ENCODE measurements around the gene KMT2E. TPM values are rescaled to one million over a fixed set of nuclear protein-coding genes. Genes with fewer than 3 reads are reported as not detected.
A peak's percentile ranks its signal among the peaks of the same experiment; 100 is the strongest.

KMT2E gene
- total RNA-seq, 1 donor from 2014 or later, result 62.5 TPM

GRCh38 chr7:105012503-105013220, 1.3 kb upstream of the KMT2E start:
- TF ChIP-seq CTCF (IDR thresholded peaks at IDR 0.05; ENCODE audit: insufficient read depth, low read depth, low read length) (no peak), EZH2 (IDR thresholded peaks at IDR 0.05; ENCODE audit: insufficient read depth, low read length) (no peak)
- no peaks in the 10 kb centered on the region for H3K36me3 ChIP-seq (ENCODE audit: insufficient read depth, low read length)
- peaks cover 40% of the 10 kb centered on the region for H3K79me2 ChIP-seq (ENCODE audit: insufficient read depth, low read length)
- no peaks in the 10 kb centered on the region for H3K27me3 ChIP-seq (ENCODE audit: insufficient read depth, low read length)
- peak overlapping the region; percentile 99 for H3K4me3 Mint-ChIP-seq (ENCODE audit: unreplicated experiment)
- peaks cover 15% of the 10 kb centered on the region for H3K4me1 ChIP-seq (ENCODE audit: insufficient read depth, low read length)
- H3K4me3 ChIP-seq (ENCODE audit: insufficient read depth, low read depth, low read length), result peak overlapping the region; percentile 86
- H3K9ac ChIP-seq (ENCODE audit: low read length), result peak overlapping the region; percentile 100
- H3K9me3 ChIP-seq (ENCODE audit: insufficient read depth, low read depth, low read length), result no peaks in the 10 kb centered on the region
- peak overlapping the region; percentile 100 for H3K27ac Mint-ChIP-seq (ENCODE audit: unreplicated experiment)
- H3K27me3 Mint-ChIP-seq (ENCODE audit: low read depth, unreplicated experiment), result no peaks in the 10 kb centered on the region
- H3K27ac ChIP-seq (ENCODE audit: low read depth, low read length), result peak overlapping the region; percentile 100
- DNase-seq (ENCODE audit: low read depth) (peak; percentile 93), FAIRE-seq (no peak)
- peaks cover 9% of the 10 kb centered on the region for H3K4me1 Mint-ChIP-seq (ENCODE audit: low read depth, unreplicated experiment)
- H4K20me1 ChIP-seq (ENCODE audit: insufficient read depth, low read length), result peaks cover 53% of the 10 kb centered on the region
- H2AFZ ChIP-seq (ENCODE audit: low read depth, low read length), result no peak overlapping the region
- H3K36me3 Mint-ChIP-seq (ENCODE audit: low read depth, unreplicated experiment), result peaks cover 8% of the 10 kb centered on the region
- no peaks in the 10 kb centered on the region for H3K9me3 Mint-ChIP-seq (ENCODE audit: unreplicated experiment)
- peak overlapping the region; percentile 97 for H3K4me2 ChIP-seq (ENCODE audit: low read length)

- Histone ChIP-seq H3K9ac (ENCODE audit: low read length) (peak overlapping the region; percentile 100), H3K4me3 (ENCODE audit: insufficient read depth, low read depth, low read length) (peak overlapping the region; percentile 86), H4K20me1 (ENCODE audit: insufficient read depth, low read length) (peaks cover 50% of the 10 kb centered on the region), H3K27me3 (ENCODE audit: insufficient read depth, low read length) (no peaks in the 10 kb centered on the region), H2AFZ (ENCODE audit: low read depth, low read length) (no peak overlapping the region), H3K36me3 (ENCODE audit: insufficient read depth, low read length) (no peaks in the 10 kb centered on the region), H3K9me3 (ENCODE audit: insufficient read depth, low read depth, low read length) (no peaks in the 10 kb centered on the region), H3K4me2 (ENCODE audit: low read length) (peak overlapping the region; percentile 97), H3K4me1 (ENCODE audit: insufficient read depth, low read length) (peaks cover 17% of the 10 kb centered on the region), H3K27ac (ENCODE audit: low read depth, low read length) (peak overlapping the region; percentile 100), H3K79me2 (ENCODE audit: insufficient read depth, low read length) (peaks cover 47% of the 10 kb centered on the region)
- peak overlapping the region; percentile 99 for H3K4me3 Mint-ChIP-seq (ENCODE audit: unreplicated experiment)
- H3K27ac Mint-ChIP-seq (ENCODE audit: unreplicated experiment), result peak overlapping the region; percentile 100
- DNase-seq (ENCODE audit: low read depth) (peak; percentile 84), FAIRE-seq (no peak)
- H3K9me3 Mint-ChIP-seq (ENCODE audit: unreplicated experiment), result no peaks in the 10 kb centered on the region
- TF ChIP-seq EZH2 (IDR thresholded peaks at IDR 0.05; ENCODE audit: insufficient read depth, low read length) (no peak), CTCF (IDR thresholded peaks at IDR 0.05; ENCODE audit: insufficient read depth, low read depth, low read length) (peak; percentile 32)
- no peaks in the 10 kb centered on the region for H3K27me3 Mint-ChIP-seq (ENCODE audit: low read depth, unreplicated experiment)
- H3K36me3 Mint-ChIP-seq (ENCODE audit: low read depth, unreplicated experiment), result peaks cover 8% of the 10 kb centered on the region
- H3K4me1 Mint-ChIP-seq (ENCODE audit: low read depth, unreplicated experiment), result peaks cover 9% of the 10 kb centered on the region
These were observed 687 bp upstream of the KMT2E start for GRCh38 chr7:105013221-105013815.
